Lower leg skin (tissue), 4 donors: ENCODE data around the gene RBM20. TPM values are rescaled to one million over a fixed set of nuclear protein-coding genes. Genes with fewer than 3 reads are reported as not detected.

Experiments
- DNase-seq, 2 donors: peaks; one replicate each; pipeline ENCODE4 v3.0.0-alpha.2; 2019; ENCODE audit warnings: low spot score in 2 of 2
- H3K4me3 ChIP-seq: fragments of 200-600 bp; sonication (generic); 2 replicates; pipeline ENCODE4 v1.5.1; 2017; ENCODE audit warnings: mild to moderate bottlenecking, low read depth; ENCODE audit not compliant: poor library complexity, severe bottlenecking
- POLR2A ChIP-seq, 2 donors: fragments of 450-650 bp; IDR thresholded peaks; one replicate each; pipeline ENCODE4 v1.6.1; 2016 to 2017; ENCODE audit warnings: antibody characterized with exemption in 2 of 2, mild to moderate bottlenecking in 1 of 2, moderate library complexity in 1 of 2
- WGBS, 2 donors: methylation state at CpG; one replicate each; pipeline ENCODE4 v1.1.5; 2018; 5-methylcytosine and 5-hydroxymethylcytosine counted together
- intact Hi-C: fragments of 100-400 bp; cut with DNase I; formaldehyde crosslinking; loops from one replicate; pipeline ENCODE4 v1.15.0; 2023; ENCODE audit warnings: low total_unique reads
- total RNA-seq, 4 donors: library from RNA; depleted of rRNA; stranded (reverse); fragments of >200 nt; gene quantifications; one replicate each; pipeline ENCODE4 v1.1.0, GENCODE V29; 2016
- TF ChIP-seq, protein P1 (sequence below), 3 donors: fragments of 450-650 bp; IDR thresholded peaks; one replicate each; pipeline ENCODE4 v1.5.1; 2016; ENCODE audit warnings: antibody characterized with exemption in 3 of 3, mild to moderate bottlenecking in 3 of 3, moderate library complexity in 2 of 3

RBM20 gene
- total RNA-seq = 1 to 10 TPM in 3 of 4 donors, under 1 TPM in 1; 0.66 to 6.2 (median 3.5) TPM

DNA sequence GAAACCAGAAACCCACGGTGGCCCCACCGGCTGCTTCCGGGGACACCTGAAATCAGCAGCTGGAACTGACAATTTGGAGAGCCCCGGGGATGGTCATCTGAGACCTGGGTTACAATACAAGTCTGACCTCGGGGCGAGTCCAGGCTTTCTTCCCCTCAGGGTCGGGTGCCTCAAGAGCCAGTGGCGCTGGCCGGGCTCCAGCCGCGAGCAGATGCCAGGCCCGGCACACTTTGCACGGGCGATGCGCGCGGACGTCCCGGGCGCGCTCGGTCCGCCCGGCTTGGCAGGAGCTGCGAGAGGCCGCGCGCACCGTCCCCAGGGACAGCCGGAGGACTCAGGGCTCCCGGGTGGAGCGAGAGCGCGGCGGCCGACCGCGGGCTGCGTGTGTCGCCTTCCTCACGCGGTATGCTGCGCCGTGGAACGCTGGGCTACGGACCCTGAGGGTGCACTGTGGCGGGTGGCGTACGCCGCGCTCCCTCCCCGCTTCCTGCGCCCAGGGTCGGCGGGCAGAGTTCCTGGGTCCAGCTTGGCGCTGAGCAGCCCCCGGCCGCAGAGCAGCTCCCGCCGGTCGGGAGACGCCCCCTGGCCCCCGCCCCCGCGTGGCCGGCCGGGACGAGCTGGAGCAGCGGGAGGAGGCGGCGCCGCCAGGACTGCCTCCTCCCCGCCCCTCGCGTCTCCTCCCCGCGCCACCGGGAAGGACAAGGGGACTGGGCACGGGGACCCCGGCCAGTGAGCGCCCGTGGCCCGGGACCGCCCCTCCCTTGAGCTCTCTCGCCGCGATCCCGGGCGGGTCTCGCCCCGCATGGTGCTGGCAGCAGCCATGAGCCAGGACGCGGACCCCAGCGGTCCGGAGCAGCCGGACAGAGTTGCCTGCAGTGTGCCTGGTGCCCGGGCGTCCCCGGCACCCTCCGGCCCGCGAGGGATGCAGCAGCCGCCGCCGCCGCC lies at the start of gene RBM20:
RBM20 (plus strand) TSS at position 684 of the 945 bp plus-strand sequence; CDS start at position 803, 119 bp downstream.
- no peak for DNase-seq
- intact Hi-C loops = no loop called here
- no peak within 1 kb of the TSS for H3K4me3 ChIP-seq
- WGBS, 2 donors = 1 to 3% methylated on average over 32 to 42 of the region's 106 CpGs
- TF ChIP-seq, protein P1, sequence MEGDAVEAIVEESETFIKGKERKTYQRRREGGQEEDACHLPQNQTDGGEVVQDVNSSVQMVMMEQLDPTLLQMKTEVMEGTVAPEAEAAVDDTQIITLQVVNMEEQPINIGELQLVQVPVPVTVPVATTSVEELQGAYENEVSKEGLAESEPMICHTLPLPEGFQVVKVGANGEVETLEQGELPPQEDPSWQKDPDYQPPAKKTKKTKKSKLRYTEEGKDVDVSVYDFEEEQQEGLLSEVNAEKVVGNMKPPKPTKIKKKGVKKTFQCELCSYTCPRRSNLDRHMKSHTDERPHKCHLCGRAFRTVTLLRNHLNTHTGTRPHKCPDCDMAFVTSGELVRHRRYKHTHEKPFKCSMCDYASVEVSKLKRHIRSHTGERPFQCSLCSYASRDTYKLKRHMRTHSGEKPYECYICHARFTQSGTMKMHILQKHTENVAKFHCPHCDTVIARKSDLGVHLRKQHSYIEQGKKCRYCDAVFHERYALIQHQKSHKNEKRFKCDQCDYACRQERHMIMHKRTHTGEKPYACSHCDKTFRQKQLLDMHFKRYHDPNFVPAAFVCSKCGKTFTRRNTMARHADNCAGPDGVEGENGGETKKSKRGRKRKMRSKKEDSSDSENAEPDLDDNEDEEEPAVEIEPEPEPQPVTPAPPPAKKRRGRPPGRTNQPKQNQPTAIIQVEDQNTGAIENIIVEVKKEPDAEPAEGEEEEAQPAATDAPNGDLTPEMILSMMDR (IDR thresholded peaks at IDR 0.05) = no peak
- no peak for TF ChIP-seq POLR2A (IDR thresholded peaks at IDR 0.05)

DNA sequence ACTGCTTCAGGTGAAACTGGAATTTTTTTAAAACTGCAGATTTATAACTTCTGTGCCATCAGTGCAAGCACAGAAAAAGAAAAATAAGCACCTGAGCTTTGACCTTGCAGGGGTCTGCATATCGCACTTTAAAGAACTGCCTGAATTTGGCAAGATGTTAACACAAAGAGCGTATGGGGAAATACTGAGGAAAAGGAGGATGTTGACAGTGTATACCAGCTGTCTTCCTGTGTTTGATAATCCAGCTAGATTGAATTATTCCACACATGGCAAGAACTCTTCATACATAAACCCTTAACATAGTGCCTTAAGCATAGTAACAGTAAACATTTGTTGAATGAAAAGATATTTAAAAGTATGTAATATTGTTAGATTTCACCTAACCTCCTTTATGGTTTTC lies 46.7 kb upstream of the RBM20 start:
- 86 to 90% methylated on average over 2 of the region's 2 CpGs for WGBS, 2 donors
- DNase-seq = no peak
- H3K4me3 ChIP-seq = no peak overlapping the region
- TF ChIP-seq, protein P1 (IDR thresholded peaks at IDR 0.05) = no peak
- no peak for TF ChIP-seq POLR2A (IDR thresholded peaks at IDR 0.05)
- intact Hi-C loops = no loop called here

DNA sequence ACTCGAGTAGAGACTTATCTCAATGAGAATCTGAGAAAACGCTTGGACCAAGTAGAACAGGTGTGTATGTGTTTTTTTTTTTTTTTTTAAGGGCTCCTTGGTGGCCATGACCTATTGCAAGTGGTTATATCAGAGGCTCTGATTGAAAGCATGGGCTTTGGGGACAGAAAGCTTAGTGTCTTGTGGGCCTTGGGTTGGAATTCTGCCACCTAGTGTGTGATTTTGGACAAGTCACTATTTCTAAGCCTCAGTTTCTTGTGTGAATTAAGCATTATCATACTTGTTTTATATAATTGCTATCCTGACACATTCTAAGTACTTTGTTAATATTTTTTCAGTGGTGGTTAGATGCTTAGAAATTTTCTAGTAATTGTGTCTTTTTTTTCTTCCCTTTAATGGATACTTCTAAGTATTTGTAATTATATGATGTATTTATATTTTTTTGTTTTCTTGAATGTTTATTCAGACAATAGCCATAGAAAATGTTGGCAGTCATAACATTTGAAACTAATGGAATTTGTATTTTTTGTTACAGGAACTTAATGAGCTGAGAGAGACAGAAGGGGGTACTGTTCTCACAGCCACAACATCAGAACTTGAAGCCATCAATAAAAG lies 43.5 kb upstream of the RBM20 start:
- no peak for DNase-seq
- intact Hi-C loops = no loop called here
- 63 to 76% methylated on average over 2 of the region's 2 CpGs for WGBS, 2 donors
- no peak overlapping the region for H3K4me3 ChIP-seq
- no peak for TF ChIP-seq POLR2A (IDR thresholded peaks at IDR 0.05)
- TF ChIP-seq, protein P1 (IDR thresholded peaks at IDR 0.05) = no peak

DNA sequence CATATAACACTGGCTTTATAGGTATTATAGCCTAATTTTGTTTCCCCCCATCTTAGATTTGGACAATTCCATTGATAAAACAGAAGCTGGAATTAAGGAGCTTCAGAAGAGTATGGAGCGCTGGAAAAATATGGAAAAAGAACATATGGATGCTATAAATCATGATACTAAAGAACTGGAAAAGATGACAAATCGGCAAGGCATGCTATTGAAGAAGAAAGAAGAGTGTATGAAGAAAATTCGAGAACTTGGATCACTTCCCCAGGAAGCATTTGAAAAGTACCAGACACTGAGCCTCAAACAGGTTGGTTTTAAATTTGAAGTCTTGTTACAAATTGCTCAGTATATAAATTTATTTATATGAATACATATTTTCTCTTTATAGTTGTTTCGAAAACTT lies 42.6 kb upstream of the RBM20 start:
- intact Hi-C loops = no loop called here
- H3K4me3 ChIP-seq = no peak overlapping the region
- 74 to 75% methylated on average over 4 of the region's 4 CpGs for WGBS, 2 donors
- no peak for DNase-seq
- TF ChIP-seq, protein P1 (IDR thresholded peaks at IDR 0.05) = no peak
- no peak for TF ChIP-seq POLR2A (IDR thresholded peaks at IDR 0.05)

DNA sequence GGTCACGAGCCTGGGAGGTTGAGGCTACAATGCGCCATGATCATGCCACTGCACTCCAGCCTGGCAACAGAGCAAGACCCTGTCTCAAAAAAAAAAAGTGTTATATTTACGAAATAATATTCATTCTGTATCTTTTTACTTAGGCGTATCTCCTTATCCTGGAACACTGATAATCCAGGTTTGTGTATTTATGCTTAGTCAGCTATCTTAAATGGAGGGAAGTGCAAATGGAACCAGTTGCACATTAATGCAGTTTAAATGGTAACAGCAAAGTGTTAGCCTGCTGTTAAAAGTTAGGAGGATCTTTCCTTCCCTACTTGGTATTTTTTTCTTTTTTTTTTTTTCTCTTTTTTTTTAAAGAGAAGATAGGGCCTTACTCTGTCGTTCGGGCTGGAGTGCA lies 36.0 kb upstream of the RBM20 start:
- TF ChIP-seq, protein P1 (IDR thresholded peaks at IDR 0.05) = no peak
- TF ChIP-seq POLR2A (IDR thresholded peaks at IDR 0.05) = no peak
- WGBS, 2 donors = 75 to 93% methylated on average over 6 of the region's 6 CpGs
- DNase-seq = no peak
- intact Hi-C loops = no loop called here
- no peak overlapping the region for H3K4me3 ChIP-seq
